ENCODE measurements around the gene SENP1. TPM values are rescaled to one million over a fixed set of nuclear protein-coding genes. Genes with fewer than 3 reads are reported as not detected.

SENP1 gene
- total RNA-seq, 1 experiment from 2014 or later: 28.8 TPM

GRCh38 chr12:48033451-48033850 lies 72.4 kb downstream of the SENP1 start:
- H3K36me3 Mint-ChIP-seq (ENCODE audit: insufficient read depth in 1 of 3, low read depth in 3 of 3): peaks cover 0 to 4% (median 0%) of the 10 kb centered on the region in 3 experiments; a peak in 3 of 7 replicates
- Histone ChIP-seq H2BK12ac (ENCODE audit: insufficient read length, low read depth, low read length) (no peak overlapping the region), H4K20me1 (ENCODE audit: control insufficient read depth, insufficient read depth, insufficient read length) (peaks cover 2% of the 10 kb centered on the region), H3K23me2 (ENCODE audit: insufficient read length, low read depth, low read length, poor library complexity, severe bottlenecking) (no peaks in the 10 kb centered on the region), H2BK120ac (ENCODE audit: low read depth, low read length, poor library complexity, severe bottlenecking) (no peak overlapping the region), H3K4me1 (ENCODE audit: insufficient read depth, low read length) (peaks cover 12% of the 10 kb centered on the region; the same call in 1 of the 2 replicates), H3T11ph (ENCODE audit: low read length) (no peak overlapping the region), H3K79me1 (ENCODE audit: insufficient read depth, low read depth, low read length, poor library complexity, severe bottlenecking) (no peaks in the 10 kb centered on the region), H2BK15ac (ENCODE audit: low read depth, low read length) (no peak overlapping the region), H4K5ac (ENCODE audit: insufficient read length, low read depth, low read length) (no peak overlapping the region), H3K14ac (ENCODE audit: insufficient read depth, low read length) (no peak overlapping the region), H3K9me3 (ENCODE audit: control insufficient read depth, low read depth, low read length) (no peaks in the 10 kb centered on the region), H3K23ac (ENCODE audit: insufficient read length, low read depth, low read length) (no peak overlapping the region), H3K4me2 (ENCODE audit: insufficient read depth, insufficient read length, low read length) (no peak overlapping the region), H2BK5ac (ENCODE audit: insufficient read length, low read length) (no peak overlapping the region), H2AFZ (ENCODE audit: low read length) (no peak overlapping the region), H3K18ac (ENCODE audit: insufficient read length, low read depth, low read length) (no peak overlapping the region), H2BK20ac (ENCODE audit: low read depth, low read length, poor library complexity, severe bottlenecking) (no peak overlapping the region), H3K4ac (ENCODE audit: low read depth, low read length) (no peak overlapping the region), H3K56ac (ENCODE audit: insufficient read length, low read depth, low read length) (no peak overlapping the region), H2AK5ac (ENCODE audit: insufficient read length, low read length) (no peak overlapping the region), H3K79me2 (ENCODE audit: insufficient read depth, low read length) (no peaks in the 10 kb centered on the region), H4K91ac (ENCODE audit: insufficient read length, low read depth, low read length) (no peak overlapping the region), H4K8ac (replicated peaks; ENCODE audit: insufficient read length, low read depth, low read length) (no peak overlapping the region), H3K27ac (ENCODE audit: insufficient read length, low read depth, low read length) (no peak overlapping the region), H3K27me3 (ENCODE audit: insufficient read depth, low read length) (peaks cover 39% of the 10 kb centered on the region), H3K9ac (ENCODE audit: extremely low read depth, insufficient read length, low read length) (no peak overlapping the region)
- H3K9me3 Mint-ChIP-seq: no peaks in the 10 kb centered on the region
- no peak for DNase-seq
- H3K4me1 Mint-ChIP-seq: peaks cover 36 to 37% of the 10 kb centered on the region in 2 experiments
- H3K27me3 Mint-ChIP-seq (ENCODE audit: low read depth): peaks cover 99% of the 10 kb centered on the region
- H3K27ac Mint-ChIP-seq: no peak overlapping the region
- H3K4me3 Mint-ChIP-seq: no peak overlapping the region
- no peak for TF ChIP-seq CTCF (conservative IDR thresholded peaks at IDR 0.05)
- no CpG with 5 or more reads among the region's 1 CpG for WGBS (ENCODE audit: extremely low coverage, insufficient read length, low lambda C conversion rate)
